Posterior cingulate gyrus (tissue), 11 donors: ENCODE results near the gene TLL1.
A peak's percentile ranks its signal among the peaks of the same experiment; 100 is the strongest.

Source experiments
- DNase-seq, 10 donors: peaks; one replicate each; pipeline versions ENCODE4 v3.0.0 to v3.0.0-alpha.2; 2020 to 2021; ENCODE audit warnings: mixed read lengths in 3 of 10
- intact Hi-C: fragments of 100-400 bp; cut with DNase I; formaldehyde crosslinking; loops from one replicate; pipeline ENCODE4 v1.15.1; 2023

TLL1 gene

DNA sequence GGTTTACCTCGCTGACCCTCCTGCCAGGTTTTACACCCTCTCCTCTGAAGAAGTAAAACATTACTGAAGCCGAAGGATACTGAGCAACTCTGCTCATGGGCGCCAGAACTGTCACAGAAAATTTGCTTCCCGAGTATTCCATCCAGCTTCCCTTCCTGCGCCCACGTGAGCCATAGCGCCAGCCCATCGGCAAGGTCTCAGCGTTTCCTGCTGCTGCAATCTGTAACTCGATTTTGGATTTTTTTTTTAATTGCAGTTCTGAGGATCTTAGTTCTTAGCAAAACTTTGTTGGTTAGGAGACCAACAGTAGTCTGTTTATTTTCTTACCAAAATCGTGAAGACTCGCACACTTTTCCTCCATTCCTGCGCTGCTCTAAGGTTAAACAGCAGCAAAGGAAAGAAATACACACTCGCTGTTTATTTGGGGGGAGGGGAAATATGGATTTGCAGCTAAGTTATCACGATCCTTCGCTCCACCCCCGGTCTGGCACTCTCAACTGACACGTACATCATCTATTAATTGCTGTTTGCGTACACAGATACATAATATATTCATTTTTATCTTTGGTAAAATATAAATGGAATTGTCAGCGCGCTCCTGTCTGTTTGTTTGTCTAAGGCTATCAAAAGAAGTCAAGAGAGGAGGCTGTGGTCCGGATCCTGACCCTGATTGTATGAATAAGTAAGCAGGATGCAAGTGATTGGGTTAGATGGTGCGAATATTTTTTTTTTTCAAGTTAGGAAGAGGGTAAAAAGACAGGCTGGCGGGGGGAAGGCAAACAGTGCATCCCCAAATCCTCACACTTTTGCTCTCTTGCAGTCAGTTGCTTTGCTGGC, at the start of gene TLL1:
TSS of gene TLL1 (plus strand) at position 777 of the 837 bp plus-strand sequence. CDS start 668 bp downstream, outside the sequence.
- intact Hi-C loops = no loop called here
- peak in 9 of 10 donors; percentile 13 to 90 (median 44) for DNase-seq

DNA sequence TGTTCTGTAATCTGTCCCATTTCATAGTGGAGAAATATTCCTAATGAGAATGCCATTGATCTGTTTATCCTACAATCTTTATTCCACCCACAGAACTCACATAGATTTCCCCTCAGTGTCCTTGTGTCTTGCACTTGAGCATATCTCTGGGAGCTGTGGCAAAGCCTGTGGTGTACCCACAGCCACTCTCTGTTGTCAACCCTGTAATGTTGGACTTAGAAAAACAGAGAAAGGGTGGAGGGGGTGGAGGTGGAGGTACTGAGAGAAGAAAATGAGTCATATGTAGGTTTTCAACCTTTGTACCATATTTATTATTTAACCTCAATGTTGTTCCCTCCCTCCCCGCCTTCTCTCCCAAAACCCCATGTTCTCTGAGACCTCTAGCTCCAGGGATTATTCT, 46.9 kb upstream of the TLL1 start:
- intact Hi-C loops = no loop called here
- no peak for DNase-seq

DNA sequence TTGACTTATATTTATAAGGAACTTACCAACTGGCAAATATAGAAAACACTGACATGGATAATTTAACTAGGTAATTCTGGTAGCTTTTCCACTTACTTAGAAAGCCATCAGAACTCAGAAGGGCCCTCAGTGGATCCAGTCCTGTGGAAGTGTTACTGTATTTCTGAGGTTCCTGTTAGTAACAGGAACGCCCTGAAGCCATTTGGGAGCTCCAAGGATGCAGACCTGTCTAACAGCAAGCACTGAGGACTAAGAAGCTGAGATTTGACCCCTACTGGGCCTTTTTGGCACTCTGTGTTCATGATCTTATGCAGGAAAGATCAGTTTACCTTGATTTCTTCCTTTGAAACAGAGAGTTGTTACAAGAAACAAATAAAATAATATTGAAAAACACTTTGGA, 46.0 kb upstream of the TLL1 start:
- no peak for DNase-seq
- intact Hi-C loops = no loop called here

DNA sequence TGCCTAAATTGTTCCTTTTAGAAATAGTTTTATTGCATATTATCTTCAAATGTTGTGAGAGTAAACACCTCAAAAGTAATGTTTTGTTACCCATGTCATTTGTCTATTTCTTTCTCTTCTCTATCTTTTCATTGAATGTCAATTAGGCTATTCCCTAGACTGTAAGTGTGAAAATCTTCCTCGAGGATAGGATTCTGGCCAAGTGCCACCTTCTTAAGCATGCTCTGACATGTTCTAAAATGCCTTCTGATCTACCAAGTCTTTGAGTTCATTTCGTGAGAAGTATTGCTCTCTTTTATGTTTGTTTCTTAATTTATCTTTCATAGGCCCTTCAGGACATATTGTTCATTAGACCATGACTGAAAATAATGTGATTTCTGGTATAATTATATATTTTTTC, 44.1 kb upstream of the TLL1 start:
- no peak for DNase-seq
- intact Hi-C loops = no loop called here

DNA sequence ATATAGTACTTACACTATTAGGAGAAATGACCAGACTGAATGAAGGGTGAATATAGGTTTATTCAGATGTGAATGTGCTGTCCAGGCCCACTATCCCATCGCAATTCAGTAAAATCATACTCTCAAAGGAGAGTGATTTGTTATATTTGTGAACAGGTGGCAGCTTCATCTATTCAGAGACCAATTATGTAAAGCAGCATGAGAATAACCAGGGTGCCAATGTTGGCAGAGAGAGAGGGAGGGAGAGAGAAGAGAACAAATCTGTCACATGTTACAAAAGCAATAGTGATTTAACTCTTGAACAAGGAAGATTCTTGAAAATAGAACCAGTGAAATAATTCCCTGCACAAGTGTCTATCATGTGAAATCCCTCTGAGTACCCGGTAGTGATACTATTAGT, 38.9 kb upstream of the TLL1 start:
- DNase-seq = no peak
- intact Hi-C loops = no loop called here

DNA sequence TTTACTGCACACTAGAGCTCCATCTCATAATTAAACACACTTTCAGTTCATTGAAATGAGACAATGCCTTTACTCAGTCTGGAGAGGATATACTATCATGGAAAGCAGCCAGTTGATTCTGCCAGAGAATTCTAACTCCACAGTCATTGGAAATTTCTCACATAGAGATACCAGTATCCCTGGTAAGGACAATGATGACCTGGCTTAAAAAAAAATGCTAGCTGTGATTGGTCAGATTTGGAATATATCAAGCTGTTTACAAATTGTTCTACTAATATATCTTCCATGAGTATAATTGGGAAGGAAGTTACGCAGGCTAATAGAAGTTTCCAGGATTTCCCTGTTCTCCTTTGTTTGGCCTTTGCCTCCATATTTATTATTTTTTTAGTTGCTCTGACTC, 34.5 kb upstream of the TLL1 start:
- no peak for DNase-seq
- intact Hi-C loops = no loop called here

DNA sequence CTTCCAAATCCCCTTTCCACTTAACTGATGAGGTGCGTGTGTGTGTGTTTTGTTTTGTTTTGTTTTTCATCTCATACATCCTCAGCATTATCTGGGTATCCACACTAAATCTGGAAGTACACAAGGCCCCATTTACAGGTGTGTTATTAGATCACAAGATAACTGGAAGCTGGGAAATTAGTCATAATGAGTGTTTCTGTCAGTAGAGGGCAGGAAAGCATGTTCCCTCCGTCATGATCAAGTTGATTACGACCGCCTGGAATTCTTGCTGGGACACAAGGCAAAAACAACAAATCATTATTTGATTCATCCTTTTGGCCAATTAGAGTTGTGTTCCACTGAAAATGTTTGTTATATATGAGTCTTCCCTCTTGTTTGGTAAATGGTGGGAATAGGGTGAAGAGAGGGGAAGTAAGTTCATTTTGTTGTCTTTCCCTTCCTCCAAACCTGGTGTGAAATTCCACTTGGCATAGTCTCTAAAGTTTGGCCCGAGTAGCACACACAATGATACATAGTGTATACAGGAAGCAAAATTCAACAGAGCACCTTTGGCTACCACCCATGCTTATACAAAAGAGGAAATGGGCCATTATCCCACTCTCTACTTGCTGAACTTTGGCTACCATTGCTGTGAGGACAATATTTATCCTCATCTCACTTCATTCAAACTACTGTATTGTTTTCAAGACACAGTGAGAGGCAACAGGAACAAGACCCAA, 33.3 kb upstream of the TLL1 start:
- no peak for DNase-seq
- intact Hi-C loops = no loop called here

DNA sequence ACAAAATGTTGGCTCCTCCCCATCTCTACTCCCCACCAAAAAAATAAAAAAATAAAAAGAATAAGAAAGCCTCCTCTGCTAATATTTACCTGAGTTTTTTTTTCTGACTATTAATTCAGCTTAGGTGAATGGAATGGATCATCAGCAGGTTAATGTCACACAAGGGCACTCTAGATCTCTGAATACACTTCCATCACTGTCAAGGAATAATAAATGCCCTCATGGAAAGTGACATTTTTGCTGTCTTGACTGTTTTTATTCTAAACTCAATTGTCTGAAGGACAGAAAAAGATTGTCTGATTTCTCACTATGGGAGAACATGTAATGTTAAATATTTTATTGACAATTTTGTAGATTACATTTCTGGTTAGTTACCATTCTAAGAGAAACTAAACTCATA, 30.4 kb upstream of the TLL1 start:
- no peak for DNase-seq
- intact Hi-C loops = no loop called here

DNA sequence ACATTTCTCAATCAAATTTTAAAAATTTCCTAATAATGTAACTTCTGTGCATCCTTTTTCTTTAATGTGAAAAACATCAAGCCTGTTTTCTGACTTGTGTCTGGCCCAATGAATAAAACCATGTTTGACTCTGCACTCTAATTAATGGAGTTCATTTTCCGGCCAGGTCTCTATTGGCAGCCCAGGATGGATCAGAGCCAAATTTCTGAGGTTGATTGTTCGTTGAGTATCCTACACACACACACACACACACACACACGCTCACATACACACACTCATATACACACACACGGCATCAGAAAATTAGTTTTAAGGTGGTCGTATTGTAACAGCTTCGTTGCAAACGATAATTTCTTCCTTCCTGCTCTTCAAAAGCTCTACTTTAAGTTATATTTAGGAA, 28.9 kb upstream of the TLL1 start:
- DNase-seq = no peak
- intact Hi-C loops = no loop called here

DNA sequence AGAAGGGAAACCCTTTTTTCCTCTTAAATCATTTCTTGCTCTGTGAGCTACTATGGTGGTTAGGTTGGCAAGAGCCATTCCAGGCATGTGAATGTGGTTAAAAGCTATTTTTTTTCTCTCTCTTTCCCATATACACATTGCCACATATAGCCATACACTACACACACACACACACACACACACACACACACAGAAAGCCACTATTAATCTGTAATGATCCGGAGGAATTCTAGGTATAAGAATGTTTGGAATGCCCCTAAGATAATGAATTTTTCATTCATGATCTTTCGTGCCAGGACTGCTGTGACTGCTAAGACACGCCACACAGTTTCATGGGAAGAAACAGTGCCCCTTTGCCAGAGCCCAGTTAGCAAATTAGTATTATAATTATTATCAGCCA, 21.8 kb upstream of the TLL1 start:
- DNase-seq = no peak
- intact Hi-C loops = no loop called here

DNA sequence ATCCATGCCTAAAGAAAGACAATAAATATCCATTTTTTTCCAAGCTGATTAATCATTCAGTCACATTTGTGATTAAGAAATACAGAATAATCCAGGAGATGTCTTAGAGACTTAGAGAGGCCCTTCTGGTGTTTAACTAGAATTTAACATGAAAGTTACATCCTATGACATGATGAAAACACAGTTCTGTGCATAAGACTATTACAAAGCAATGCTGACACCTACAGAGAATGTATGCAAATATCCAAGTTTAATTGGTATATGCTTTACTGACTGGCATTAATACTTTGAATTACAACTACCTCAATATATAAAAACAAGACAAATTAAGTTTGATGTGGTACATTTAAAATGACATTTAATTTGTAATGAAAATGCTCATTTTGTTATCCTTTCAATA, 17.8 kb upstream of the TLL1 start:
- intact Hi-C loops = no loop called here

DNA sequence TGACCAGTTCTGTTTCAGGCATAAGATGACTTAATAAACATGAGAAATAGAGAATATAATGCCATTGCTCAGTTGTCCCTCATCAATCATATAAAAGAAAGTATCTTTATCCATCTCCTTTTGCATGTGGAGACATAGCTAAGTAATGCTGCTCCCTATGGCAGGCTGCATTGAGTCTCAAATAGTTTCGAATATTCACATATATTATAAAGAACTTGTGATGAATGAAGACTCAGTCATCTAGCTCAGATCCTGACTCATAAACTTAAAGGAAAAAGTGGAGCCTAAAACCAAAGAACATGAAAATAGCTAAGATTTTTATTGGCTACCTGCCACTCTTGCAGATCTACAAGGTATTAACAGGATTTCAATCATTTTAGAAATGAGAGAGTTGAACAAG, 11.7 kb upstream of the TLL1 start:
- no peak for DNase-seq
- intact Hi-C loops = no loop called here

More for the DNA sequence above, 17.8 kb upstream of the TLL1 start:
- no peak for DNase-seq

DNA sequence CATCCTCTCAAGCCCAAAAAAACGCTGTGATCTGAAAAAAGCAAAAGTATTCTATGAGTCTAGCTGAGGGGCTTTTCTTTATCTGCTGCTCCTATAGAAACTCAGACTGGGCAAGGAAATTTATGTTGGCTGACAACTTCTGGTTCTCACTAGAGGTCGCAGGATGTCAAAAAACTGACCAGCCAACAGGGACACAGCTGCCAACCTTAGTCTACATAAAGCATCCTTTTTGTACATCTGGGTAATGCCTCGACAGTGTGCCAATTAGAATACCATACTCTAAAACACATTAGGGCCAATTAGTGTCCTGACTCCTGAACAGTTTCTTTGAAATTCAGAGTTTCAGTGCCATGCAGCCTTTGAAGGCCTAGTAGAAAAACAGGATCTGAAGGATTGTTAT, 8.8 kb upstream of the TLL1 start:
- DNase-seq = no peak
- intact Hi-C loops = no loop called here

DNA sequence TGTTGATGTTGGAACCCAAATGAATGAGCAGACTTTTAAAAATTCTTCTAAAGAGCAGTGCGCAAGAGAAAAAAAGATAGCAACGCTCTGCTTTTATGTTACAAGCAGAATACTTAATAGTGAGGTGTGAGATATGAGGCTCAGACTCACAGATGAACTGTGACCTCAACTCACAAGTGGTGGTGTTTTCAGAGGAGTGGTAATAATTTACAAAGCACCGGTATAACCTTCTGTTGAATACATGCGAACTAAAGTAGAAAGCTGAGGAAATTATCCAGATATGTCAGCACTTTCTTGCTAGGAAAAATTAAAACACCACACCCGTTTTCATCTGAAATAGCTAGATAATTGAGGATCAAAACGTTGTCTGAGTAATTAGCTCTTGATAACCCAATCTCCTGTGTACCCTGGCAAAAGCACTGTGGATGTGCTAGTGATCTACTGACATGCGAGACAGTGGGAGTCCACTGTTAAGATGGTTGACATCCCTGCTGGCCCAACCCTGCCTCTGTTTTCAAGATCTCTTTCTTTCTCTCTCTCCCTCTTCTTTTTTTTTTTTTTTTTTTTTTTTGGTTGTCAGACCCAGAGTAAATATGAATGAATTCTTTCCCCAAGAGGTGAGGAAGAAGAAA, 6.9 kb upstream of the TLL1 start:
- DNase-seq = no peak
- intact Hi-C loops = no loop called here

DNA sequence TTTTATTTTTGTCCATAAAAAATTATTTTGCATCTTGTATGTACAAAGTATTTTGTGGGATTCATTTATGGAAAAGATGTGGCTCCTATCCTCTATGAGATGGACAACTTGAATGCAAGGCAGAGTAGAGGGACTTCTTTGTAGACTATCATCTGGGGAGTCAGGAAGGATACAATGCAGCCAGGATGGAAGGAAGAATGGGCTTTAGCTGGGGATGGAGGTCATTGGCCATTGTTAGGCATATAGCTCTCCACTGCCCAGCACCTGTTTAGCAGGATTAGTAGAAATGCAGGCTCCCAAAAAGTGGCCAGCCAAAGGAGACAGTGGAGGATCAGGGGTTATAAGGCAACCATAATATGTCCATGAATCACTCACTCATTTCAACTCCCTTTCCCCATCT, 5.1 kb upstream of the TLL1 start:
- intact Hi-C loops = no loop called here
- no peak for DNase-seq

DNA sequence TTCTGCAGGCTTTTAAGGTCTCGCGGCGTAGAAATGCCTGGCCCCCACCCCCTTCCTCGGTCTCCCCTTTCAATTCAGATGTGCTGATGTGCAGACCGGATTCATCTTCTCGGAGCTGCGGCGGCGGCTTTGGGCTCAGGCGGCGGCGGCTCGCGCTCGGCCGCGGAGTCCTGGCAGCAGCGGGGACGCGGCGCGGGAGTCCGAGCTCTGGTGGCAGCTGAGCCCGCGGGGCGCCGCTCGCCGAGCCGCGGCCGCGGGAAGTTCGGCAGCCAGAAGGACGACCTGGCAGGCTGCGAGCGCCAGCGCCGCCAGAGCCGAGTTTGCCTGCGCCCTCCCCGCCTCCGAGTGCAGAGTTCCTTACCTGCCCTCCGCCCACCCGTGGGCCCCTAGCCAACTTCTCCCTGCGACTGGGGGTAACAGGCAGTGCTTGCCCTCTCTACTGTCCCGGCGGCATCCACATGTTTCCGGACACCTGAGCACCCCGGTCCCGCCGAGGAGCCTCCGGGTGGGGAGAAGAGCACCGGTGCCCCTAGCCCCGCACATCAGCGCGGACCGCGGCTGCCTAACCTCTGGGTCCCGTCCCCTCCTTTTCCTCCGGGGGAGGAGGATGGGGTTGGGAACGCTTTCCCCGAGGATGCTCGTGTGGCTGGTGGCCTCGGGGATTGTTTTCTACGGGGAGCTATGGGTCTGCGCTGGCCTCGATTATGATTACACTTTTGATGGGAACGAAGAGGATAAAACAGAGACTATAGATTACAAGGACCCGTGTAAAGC, 448 bp downstream of the TLL1 start:
- intact Hi-C loops = no loop called here

DNA sequence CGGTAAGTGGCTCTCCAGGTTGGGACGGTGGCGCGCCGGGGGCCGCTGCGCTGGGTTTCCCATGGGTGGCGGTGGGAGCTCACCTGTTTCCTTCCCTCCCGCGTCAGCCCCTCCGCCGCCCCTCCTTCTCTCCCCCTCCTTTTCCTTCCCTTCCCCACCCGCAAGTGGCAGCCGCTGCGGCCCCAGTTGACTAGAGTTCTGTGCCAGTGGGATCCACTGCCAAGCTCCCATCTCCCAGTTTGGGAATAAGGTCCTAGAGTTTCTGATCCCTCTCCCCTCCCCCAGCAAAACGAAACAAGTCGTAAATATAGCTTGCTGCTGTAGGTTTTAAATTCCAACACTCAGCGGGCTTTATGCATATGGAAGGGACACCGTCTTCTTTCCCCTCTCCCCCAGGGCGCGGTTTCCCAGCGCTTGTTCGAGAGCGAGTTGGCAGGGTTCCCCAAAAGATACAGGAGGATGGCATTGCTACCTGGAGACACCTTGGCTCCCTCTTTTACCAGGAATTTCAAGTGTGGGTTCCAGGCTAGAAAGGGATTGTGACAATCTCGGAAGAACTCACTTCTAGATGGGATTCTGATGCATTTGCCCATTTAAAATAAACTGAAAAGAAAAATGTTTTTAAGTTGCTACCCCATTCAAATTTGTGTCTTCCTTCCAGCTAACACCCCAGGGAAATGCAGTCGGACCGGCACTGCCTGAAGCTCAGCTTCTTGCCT, 1.2 kb downstream of the TLL1 start:
- intact Hi-C loops = no loop called here
- DNase-seq = peak in 4 of 10 donors; percentile 11 to 75 (median 62)

More for the DNA sequence above, 448 bp downstream of the TLL1 start:
- DNase-seq = peak in 9 of 10 donors; percentile 16 to 89 (median 41)

DNA sequence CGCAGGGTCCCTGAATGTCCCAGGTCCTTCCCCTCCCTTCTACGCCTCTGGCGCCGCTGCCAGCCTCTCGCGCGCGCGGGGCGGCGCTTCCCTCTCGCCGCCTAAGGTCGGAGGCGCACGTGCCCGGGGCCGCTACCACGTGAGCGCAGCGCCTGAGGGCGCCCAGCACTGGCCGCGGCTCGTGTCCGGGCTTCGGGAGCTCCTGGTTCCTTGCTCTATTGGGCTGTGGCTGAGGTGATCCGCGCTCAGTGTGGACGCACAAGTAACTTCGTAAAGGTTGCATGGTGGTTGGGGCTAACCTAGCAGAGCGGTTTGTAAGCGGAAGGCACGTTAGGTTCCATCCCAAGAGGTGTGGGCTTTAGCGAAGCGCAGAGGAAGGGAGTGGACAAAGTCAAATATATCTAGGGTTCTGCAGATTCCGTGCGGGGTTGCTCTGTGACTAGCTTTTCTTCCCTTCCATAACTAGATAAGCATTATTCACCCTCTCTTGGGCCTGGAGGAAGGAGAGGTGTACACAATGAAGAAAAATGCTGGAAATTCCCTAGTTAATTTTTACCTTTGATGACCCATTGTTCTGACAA, 1.8 kb downstream of the TLL1 start:
- peak in 6 of 10 donors; percentile 5 to 87 (median 50) for DNase-seq
- intact Hi-C loops = no loop called here

DNA sequence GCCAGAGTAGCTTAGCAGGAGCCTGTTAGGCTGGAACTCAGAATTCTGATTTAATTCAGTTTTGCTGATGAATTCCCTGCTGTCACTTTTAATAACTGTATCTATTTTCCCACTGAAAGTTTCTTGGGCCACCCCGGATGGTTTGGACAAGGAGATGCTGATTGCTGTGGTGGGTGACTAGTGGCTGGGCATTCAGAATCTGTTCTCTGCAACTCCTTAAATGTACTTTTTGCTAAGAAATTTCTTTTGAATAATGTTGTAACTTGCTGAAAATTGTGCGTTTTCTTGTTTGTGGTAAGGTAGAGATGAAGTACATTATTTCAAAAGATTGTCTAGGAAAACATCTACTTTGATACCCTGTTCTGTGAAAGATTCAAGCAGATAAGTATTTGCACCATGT, 2.4 kb downstream of the TLL1 start:
- no peak for DNase-seq

DNA sequence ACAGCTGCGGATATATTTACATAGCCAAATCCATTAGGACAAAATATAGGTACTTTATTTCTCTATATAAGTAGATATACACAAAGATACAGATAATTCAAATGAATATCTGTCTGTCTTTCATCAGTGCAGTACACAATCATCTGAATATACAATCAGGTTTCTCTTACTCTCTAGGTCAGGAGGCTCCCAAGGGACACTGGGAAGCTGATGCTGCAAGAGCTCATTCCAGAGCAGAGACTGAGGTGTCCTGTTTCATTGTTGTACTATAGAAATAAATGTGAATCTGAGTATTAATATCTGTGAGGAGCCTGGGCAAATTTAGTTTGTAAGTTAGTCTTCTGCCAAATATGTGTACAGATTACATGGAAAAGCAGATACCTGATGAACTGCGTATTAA, 4.2 kb downstream of the TLL1 start:
- intact Hi-C loops = no loop called here
- DNase-seq = no peak

More for the DNA sequence above, 2.4 kb downstream of the TLL1 start:
- intact Hi-C loops = no loop called here
